Fibroblast of mammary gland (primary cell): ENCODE data around the gene MBP.

Experiments
- DNase-seq: peaks from one replicate; pipeline ENCODE4 v3.0.0-alpha.2; 2010; ENCODE audit warnings: low read depth
- H3K4me3 ChIP-seq: 2 replicates; pipeline ENCODE4 v1.5.1; 2011; ENCODE audit warnings: low read depth, mild to moderate bottlenecking, low read length, moderate library complexity; ENCODE audit not compliant: control insufficient read depth
- CTCF ChIP-seq: conservative IDR thresholded peaks from 2 replicates; pipeline ENCODE4 v1.5.1; 2011; ENCODE audit warnings: low read depth, low read length, inconsistent platforms; ENCODE audit not compliant: control insufficient read depth, insufficient read depth

MBP gene

GRCh38 chr18:77110936-77111335, 21.6 kb downstream of the MBP start:
- no peak for DNase-seq
- no peak for TF ChIP-seq CTCF
- H3K4me3 ChIP-seq: no peak overlapping the region

- no peak for DNase-seq
- H3K4me3 ChIP-seq: no peak overlapping the region
- TF ChIP-seq CTCF: no peak
These were observed 22.2 kb downstream of the MBP start for GRCh38 chr18:77110400-77110799.

GRCh38 chr18:77109648-77110019, 22.9 kb downstream of the MBP start:
- DNase-seq: no peak
- no peak overlapping the region for H3K4me3 ChIP-seq

GRCh38 chr18:77108821-77109647, 23.5 kb downstream of the MBP start:
- H3K4me3 ChIP-seq: no peak overlapping the region
- TF ChIP-seq CTCF: no peak
- no peak for DNase-seq

More at GRCh38 chr18:77109648-77110019, 22.9 kb downstream of the MBP start:
- TF ChIP-seq CTCF: no peak

- no peak for TF ChIP-seq CTCF
- DNase-seq: peak; percentile 91
- H3K4me3 ChIP-seq: no peak overlapping the region
These were observed 24.4 kb downstream of the MBP start for GRCh38 chr18:77108001-77108692.

- DNase-seq: peak; percentile 32
- no peak overlapping the region for H3K4me3 ChIP-seq
- no peak for TF ChIP-seq CTCF
These were observed 25.3 kb downstream of the MBP start for GRCh38 chr18:77107292-77107691.
